ENCODE measurements around the gene GID8.

GID8 gene

GRCh38 chr20:62980380-62980960 is 42.5 kb downstream of the GID8 start:
- peak; percentile 38; the same call in 1 of the 2 replicates for TF ChIP-seq EZH2phosphoT487 (IDR thresholded peaks at IDR 0.05; ENCODE audit: borderline replicate concordance, low read length)
- TF ChIP-seq, protein P1, sequence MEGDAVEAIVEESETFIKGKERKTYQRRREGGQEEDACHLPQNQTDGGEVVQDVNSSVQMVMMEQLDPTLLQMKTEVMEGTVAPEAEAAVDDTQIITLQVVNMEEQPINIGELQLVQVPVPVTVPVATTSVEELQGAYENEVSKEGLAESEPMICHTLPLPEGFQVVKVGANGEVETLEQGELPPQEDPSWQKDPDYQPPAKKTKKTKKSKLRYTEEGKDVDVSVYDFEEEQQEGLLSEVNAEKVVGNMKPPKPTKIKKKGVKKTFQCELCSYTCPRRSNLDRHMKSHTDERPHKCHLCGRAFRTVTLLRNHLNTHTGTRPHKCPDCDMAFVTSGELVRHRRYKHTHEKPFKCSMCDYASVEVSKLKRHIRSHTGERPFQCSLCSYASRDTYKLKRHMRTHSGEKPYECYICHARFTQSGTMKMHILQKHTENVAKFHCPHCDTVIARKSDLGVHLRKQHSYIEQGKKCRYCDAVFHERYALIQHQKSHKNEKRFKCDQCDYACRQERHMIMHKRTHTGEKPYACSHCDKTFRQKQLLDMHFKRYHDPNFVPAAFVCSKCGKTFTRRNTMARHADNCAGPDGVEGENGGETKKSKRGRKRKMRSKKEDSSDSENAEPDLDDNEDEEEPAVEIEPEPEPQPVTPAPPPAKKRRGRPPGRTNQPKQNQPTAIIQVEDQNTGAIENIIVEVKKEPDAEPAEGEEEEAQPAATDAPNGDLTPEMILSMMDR (IDR thresholded peaks at IDR 0.05; ENCODE audit: low read depth, low read length, poor library complexity, severe bottlenecking), result no peak
- no peak overlapping the region for H3K4me3 ChIP-seq (ENCODE audit: low read length)
- H3K27me3 ChIP-seq (ENCODE audit: control insufficient read depth, low read length), result peaks cover 52% of the 10 kb centered on the region

DNA sequence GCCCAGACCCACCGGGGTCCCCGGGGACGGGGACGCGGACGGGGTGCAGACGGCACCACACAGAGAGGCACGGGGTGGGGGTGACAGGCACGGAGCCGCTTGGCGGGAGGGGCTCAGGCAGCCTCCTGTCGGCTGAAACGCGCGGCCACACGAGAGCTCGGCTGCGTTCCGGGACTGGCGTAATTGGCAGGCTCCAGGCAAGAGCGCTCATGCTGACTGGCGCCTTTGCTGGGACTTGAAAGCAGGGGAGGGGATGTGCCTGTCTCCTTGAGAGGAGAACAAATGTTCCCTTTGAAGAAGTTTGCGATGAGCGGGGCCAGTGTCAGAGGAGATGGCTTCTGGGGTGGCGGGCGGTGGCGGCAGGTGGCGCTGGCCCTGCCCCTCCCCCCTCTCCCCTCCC is 43.0 kb downstream of the GID8 start:
- no peaks in the 10 kb centered on the region for H3K36me3 ChIP-seq (ENCODE audit: control insufficient read depth, low read length)
- H3K4me1 ChIP-seq (ENCODE audit: control insufficient read depth, low read length), result peaks cover 67% of the 10 kb centered on the region
- H3K4me3 ChIP-seq (ENCODE audit: low read length), result no peak overlapping the region
- H3K9me2 ChIP-seq (replicated peaks; ENCODE audit: control insufficient read depth, low read length), result no peaks in the 10 kb centered on the region
- peak overlapping the region; percentile 24; the same call in 1 of the 2 replicates for H3K4me2 ChIP-seq (ENCODE audit: low read length)
- TF ChIP-seq, protein P1 (IDR thresholded peaks at IDR 0.05; ENCODE audit: low read depth, low read length, poor library complexity, severe bottlenecking), result no peak
- no peak for TF ChIP-seq EZH2phosphoT487 (IDR thresholded peaks at IDR 0.05; ENCODE audit: borderline replicate concordance, low read length)
- no peaks in the 10 kb centered on the region for H3K79me2 ChIP-seq (ENCODE audit: control insufficient read depth, low read length)
- no peaks in the 10 kb centered on the region for H3K9me3 ChIP-seq (ENCODE audit: control insufficient read depth, insufficient read depth, low read length)
- no peaks in the 10 kb centered on the region for H4K20me1 ChIP-seq (ENCODE audit: control insufficient read depth, insufficient read depth, low read depth, low read length)
- H3K27ac ChIP-seq (ENCODE audit: low read depth, low read length), result no peak overlapping the region
- peaks cover 51% of the 10 kb centered on the region for H3K27me3 ChIP-seq (ENCODE audit: control insufficient read depth, low read length)
- no peaks in the 10 kb centered on the region for H3F3A ChIP-seq (ENCODE audit: control insufficient read depth, insufficient read depth)

More at GRCh38 chr20:62980380-62980960, 42.5 kb downstream of the GID8 start:
- Histone ChIP-seq H3K27ac (ENCODE audit: low read depth, low read length) (no peak overlapping the region), H3K36me3 (ENCODE audit: control insufficient read depth, low read length) (no peaks in the 10 kb centered on the region), H3K4me2 (ENCODE audit: low read length) (0 out of 2 replicates have a peak overlapping the region, but pooled peaks have one; percentile 10), H3K9me3 (ENCODE audit: control insufficient read depth, insufficient read depth, low read length) (no peaks in the 10 kb centered on the region), H3K4me1 (ENCODE audit: control insufficient read depth, low read length) (peaks cover 68% of the 10 kb centered on the region), H4K20me1 (ENCODE audit: control insufficient read depth, insufficient read depth, low read depth, low read length) (no peaks in the 10 kb centered on the region), H3F3A (ENCODE audit: control insufficient read depth, insufficient read depth) (no peaks in the 10 kb centered on the region), H3K9me2 (replicated peaks; ENCODE audit: control insufficient read depth, low read length) (no peaks in the 10 kb centered on the region), H3K79me2 (ENCODE audit: control insufficient read depth, low read length) (no peaks in the 10 kb centered on the region)

DNA sequence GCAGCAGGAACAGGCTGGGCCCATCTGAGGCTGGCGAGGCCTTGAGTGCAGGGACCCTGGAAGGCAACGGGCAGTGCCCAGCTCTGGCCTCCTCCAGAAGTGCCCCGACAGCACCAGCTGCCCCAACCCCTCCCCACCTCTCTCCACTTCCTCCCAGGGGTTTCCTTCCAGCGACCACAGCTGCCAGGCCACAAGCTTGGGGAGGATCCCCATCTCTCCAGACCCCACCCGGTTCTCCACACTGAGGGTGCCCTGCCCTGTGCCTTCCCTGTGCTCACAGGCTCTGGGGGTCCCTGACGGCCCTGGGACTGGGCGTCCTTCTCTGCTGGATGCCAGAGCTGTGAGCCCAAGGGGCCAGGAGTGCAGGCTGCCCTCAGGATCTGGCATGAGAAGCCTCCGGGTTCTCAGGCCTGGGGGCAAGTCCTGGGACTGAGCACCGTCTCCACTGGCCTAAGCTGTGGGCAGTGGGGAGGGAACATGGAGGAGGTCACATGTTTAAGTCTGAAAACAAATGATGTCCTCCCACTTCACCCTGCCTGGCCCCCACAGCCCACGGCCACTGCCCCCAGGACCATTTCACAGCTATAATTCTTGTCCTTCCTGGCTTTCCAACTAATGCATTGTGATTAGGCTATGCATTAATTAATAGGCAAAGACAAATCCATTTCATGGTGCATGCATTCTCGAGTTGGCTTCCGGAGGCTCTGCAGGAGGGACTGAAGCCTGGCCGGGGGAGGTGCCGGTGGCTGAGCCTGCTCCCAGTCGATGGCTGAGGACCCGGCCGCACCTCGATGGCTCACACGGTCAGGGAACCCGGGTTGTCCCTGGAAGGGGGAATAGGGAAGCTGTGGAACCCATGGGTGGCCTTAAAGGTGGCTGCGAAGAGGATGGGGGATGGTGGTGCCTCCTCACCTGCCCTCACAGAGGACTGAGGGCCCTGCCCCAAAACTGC is 44.5 kb downstream of the GID8 start:
- no peaks in the 10 kb centered on the region for H4K20me1 ChIP-seq (ENCODE audit: control insufficient read depth, insufficient read depth, low read depth, low read length)
- no peak overlapping the region for H3K4me3 ChIP-seq (ENCODE audit: low read length)
- no peak overlapping the region for H3K4me2 ChIP-seq (ENCODE audit: low read length)
- no peaks in the 10 kb centered on the region for H3F3A ChIP-seq (ENCODE audit: control insufficient read depth, insufficient read depth)
- no peak overlapping the region for H3K27ac ChIP-seq (ENCODE audit: low read depth, low read length)
- H3K36me3 ChIP-seq (ENCODE audit: control insufficient read depth, low read length), result no peaks in the 10 kb centered on the region
- H3K27me3 ChIP-seq (ENCODE audit: control insufficient read depth, low read length), result peaks cover 49% of the 10 kb centered on the region
- H3K9me3 ChIP-seq (ENCODE audit: control insufficient read depth, insufficient read depth, low read length), result no peaks in the 10 kb centered on the region
- TF ChIP-seq, protein P1 (IDR thresholded peaks at IDR 0.05; ENCODE audit: low read depth, low read length, poor library complexity, severe bottlenecking), result no peak
- no peak for TF ChIP-seq EZH2phosphoT487 (IDR thresholded peaks at IDR 0.05; ENCODE audit: borderline replicate concordance, low read length)
- H3K4me1 ChIP-seq (ENCODE audit: control insufficient read depth, low read length), result peaks cover 57% of the 10 kb centered on the region
- no peaks in the 10 kb centered on the region for H3K9me2 ChIP-seq (replicated peaks; ENCODE audit: control insufficient read depth, low read length)
- H3K79me2 ChIP-seq (ENCODE audit: control insufficient read depth, low read length), result no peaks in the 10 kb centered on the region
